IMR-90 (cell line): ENCODE data around the gene SCFD2. TPM values are rescaled to one million over a fixed set of nuclear protein-coding genes. Genes with fewer than 3 reads are reported as not detected.

ENCODE experiments used
- ATAC-seq: fragments of 200-7000 bp; cut with Tn5 transposase; 2 replicates; pipeline ENCODE4 v1.9.1; 2020; ENCODE audit warnings: low read depth, mild to moderate bottlenecking, moderate library complexity
- BruUV-seq: library from RNA; stranded (reverse); fragments of 400-500 nt; replicated peaks from 2 replicates; lab custom pipeline; 2021; lab: Mats Ljungman, UMichigan
- CTCF ChIA-PET: fragments of 300-600 bp; formaldehyde crosslinking; extraction: SDS; loops from one replicate; lab custom pipeline; 2021; ENCODE audit warnings: antibody characterized with exemption; lab: Yijun Ruan, JAX
- POLR2A ChIA-PET: fragments of 300-600 bp; sonication (Branson Sonifier 250); formaldehyde crosslinking; loops from one replicate; lab custom pipeline; 2022; ENCODE audit warnings: antibody characterized with exemption; ENCODE audit not compliant: unreplicated experiment; lab: Charles Lee
- DNase-seq: peaks from one replicate; pipeline ENCODE4 v3.0.0; 2013
- H2AFZ ChIP-seq: replicated peaks from 2 replicates; pipeline ENCODE3; 2013; ENCODE audit warnings: low read length, mild to moderate bottlenecking; ENCODE audit not compliant: poor library complexity
- H2AK5ac ChIP-seq: 2 replicates; pipeline ENCODE4 v1.6.1; 2013; ENCODE audit warnings: low read depth, low read length, inconsistent platforms
- H2AK9ac ChIP-seq: replicated peaks from 2 replicates; pipeline ENCODE3; 2013; ENCODE audit warnings: mild to moderate bottlenecking, low read depth, low read length, moderate library complexity; ENCODE audit not compliant: poor library complexity
- H2BK120ac ChIP-seq: 2 replicates; pipeline ENCODE4 v1.6.1; 2013; ENCODE audit warnings: low read depth, low read length, inconsistent platforms
- H2BK15ac ChIP-seq: 3 replicates; pipeline ENCODE4 v1.6.1; 2013; ENCODE audit warnings: low read depth, low read length, inconsistent platforms
- H2BK20ac ChIP-seq: 2 replicates; pipeline ENCODE4 v1.6.1; 2013; ENCODE audit warnings: low read depth, mild to moderate bottlenecking, inconsistent platforms, low read length, moderate library complexity
- H2BK5ac ChIP-seq: 2 replicates; pipeline ENCODE4 v1.6.1; 2013; ENCODE audit warnings: mild to moderate bottlenecking, low read depth, low read length, inconsistent platforms; ENCODE audit not compliant: poor library complexity, severe bottlenecking
- H3K14ac ChIP-seq: replicated peaks from 2 replicates; pipeline ENCODE4 v1.6.1; 2013; ENCODE audit warnings: low read depth, low read length, inconsistent platforms
- H3K18ac ChIP-seq: 2 replicates; pipeline ENCODE4 v1.6.1; 2013; ENCODE audit warnings: low read depth, low read length, control low read depth
- H3K23ac ChIP-seq: 2 replicates; pipeline ENCODE4 v1.6.1; 2013; ENCODE audit warnings: low read depth, low read length, inconsistent platforms
- H3K27ac ChIP-seq: 2 replicates; pipeline ENCODE4 v1.5.1; 2013; ENCODE audit warnings: mild to moderate bottlenecking, control low read depth, low read length; ENCODE audit not compliant: insufficient read depth
- H3K27me3 ChIP-seq: 2 replicates; pipeline ENCODE4 v1.6.1; 2013; ENCODE audit warnings: low read length; ENCODE audit not compliant: control insufficient read depth, insufficient read depth
- H3K36me3 ChIP-seq: 2 replicates; pipeline ENCODE4 v1.6.1; 2013; ENCODE audit warnings: low read length, mixed read lengths; ENCODE audit not compliant: control insufficient read depth, insufficient read depth
- H3K4ac ChIP-seq: 2 replicates; pipeline ENCODE4 v1.6.1; 2013; ENCODE audit warnings: low read depth, low read length, inconsistent platforms
- H3K4me1 ChIP-seq: 2 replicates; pipeline ENCODE4 v1.6.1; 2013; ENCODE audit warnings: low read length, mixed read lengths; ENCODE audit not compliant: control insufficient read depth, insufficient read depth
- H3K4me2 ChIP-seq: 2 replicates; pipeline ENCODE4 v1.6.1; 2013; ENCODE audit warnings: low read depth, mild to moderate bottlenecking, control low read depth, low read length, moderate library complexity
- H3K4me3 ChIP-seq: 2 replicates; pipeline ENCODE4 v1.5.1; 2013; ENCODE audit warnings: low read depth, mild to moderate bottlenecking, control low read depth, low read length, moderate library complexity; ENCODE audit not compliant: insufficient read depth
- H3K56ac ChIP-seq: 2 replicates; pipeline ENCODE4 v1.6.1; 2013; ENCODE audit warnings: low read length, inconsistent platforms; ENCODE audit not compliant: insufficient read depth; ENCODE audit errors: extremely low read depth
- H3K79me1 ChIP-seq, 2 experiments: 2 replicates each; pipeline ENCODE4 v1.6.1; 2013; ENCODE audit warnings: low read length in 2 of 2, inconsistent platforms in 1 of 2, low read depth in 1 of 2
- H3K9ac ChIP-seq: 2 replicates; pipeline ENCODE4 v1.6.1; 2013; ENCODE audit warnings: low read depth, low read length, control low read depth
- H3K9me1 ChIP-seq: 2 replicates; pipeline ENCODE4 v1.6.1; 2013; ENCODE audit warnings: low read length, inconsistent platforms; ENCODE audit not compliant: insufficient read depth
- H3K9me3 ChIP-seq: 2 replicates; pipeline ENCODE4 v1.6.1; 2013; ENCODE audit warnings: low read length; ENCODE audit not compliant: control insufficient read depth, insufficient read depth
- H4K20me1 ChIP-seq: 2 replicates; pipeline ENCODE4 v1.6.1; 2013; ENCODE audit warnings: low read length, inconsistent platforms; ENCODE audit not compliant: insufficient read depth
- H4K5ac ChIP-seq: 2 replicates; pipeline ENCODE4 v1.6.1; 2013; ENCODE audit warnings: mild to moderate bottlenecking, low read depth, low read length, control low read depth
- H4K8ac ChIP-seq, 2 experiments: 2 replicates each; pipeline ENCODE4 v1.6.1; 2013; ENCODE audit warnings: low read depth in 2 of 2, low read length in 2 of 2, control low read depth in 1 of 2, inconsistent platforms in 1 of 2
- H4K91ac ChIP-seq: 2 replicates; pipeline ENCODE4 v1.6.1; 2013; ENCODE audit warnings: low read depth, low read length, inconsistent platforms; ENCODE audit not compliant: insufficient read depth
- NFE2L2 ChIP-seq: fragments of 150-350 bp; IDR thresholded peaks from 2 replicates; pipeline ENCODE4 v1.6.1; 2016; ENCODE audit warnings: low read depth, mild to moderate bottlenecking, low read length
- dilution Hi-C: fragments of 300-500 bp; cut with HindIII; formaldehyde crosslinking; loops from one replicate; pipeline ENCODE4 v1.14.3; 2018; ENCODE audit warnings: low sequenced_read_pairs; ENCODE audit not compliant: unreplicated experiment
- in situ Hi-C: fragments of 300-500 bp; cut with MboI; formaldehyde crosslinking; loops from 3 replicates; pipeline ENCODE4 v1.14.3; 2019; ENCODE audit warnings: low sequenced_read_pairs, inconsistent platforms, mixed read lengths
- intact Hi-C: fragments of 100-400 bp; cut with micrococcal nuclease; formaldehyde crosslinking; loops from 2 replicates; pipeline ENCODE4 v1.10.0; 2022
- polyA plus RNA-seq, 3 experiments: library from polyadenylated mRNA; depleted of rRNA; stranded (reverse); fragments of >200 nt; gene quantifications; 2 replicates each; pipeline ENCODE4 v1.2.3, GENCODE V29; 2012; ENCODE audit warnings: low replicate concordance in 1 of 3
- total RNA-seq: library from RNA; depleted of rRNA; stranded (reverse); fragments of >200 nt; gene quantifications from 2 replicates; pipeline ENCODE4 v1.2.3, GENCODE V29; 2012

SCFD2 gene
- total and polyA plus RNA-seq, 2 of the 4 experiments (the other 2 are of a cell fraction): 18.9 to 62.4 TPM

GRCh38 chr4:53355930-53356521 is 9.8 kb downstream of the SCFD2 start:
- ATAC-seq (no peak), DNase-seq (no peak)
- Histone ChIP-seq H2AFZ (no peak overlapping the region), H2BK15ac (no peak overlapping the region), H3K9me3 (no peaks in the 10 kb centered on the region), H3K4me3 (no peak overlapping the region), H3K18ac (no peak overlapping the region), H3K4ac (no peak overlapping the region), H4K5ac (no peak overlapping the region), H2AK5ac (no peak overlapping the region), H4K20me1 (no peaks in the 10 kb centered on the region), H3K9me1 (peaks cover 6% of the 10 kb centered on the region), H2BK5ac (no peak overlapping the region), H3K4me2 (no peak overlapping the region), H3K23ac (no peak overlapping the region), H2AK9ac (no peak overlapping the region), H4K91ac (no peak overlapping the region), H3K79me1 (peaks cover 18 to 33% of the 10 kb centered on the region in 2 experiments), H3K27ac (no peak overlapping the region), H3K36me3 (peaks cover 4% of the 10 kb centered on the region), H2BK120ac (no peak overlapping the region), H3K4me1 (no peaks in the 10 kb centered on the region), H3K56ac (no peak overlapping the region), H4K8ac (no peak overlapping the region), H3K14ac (no peak overlapping the region), H2BK20ac (no peak overlapping the region), H3K9ac (no peak overlapping the region), H3K27me3 (no peaks in the 10 kb centered on the region)
- no TSS peak for BruUV-seq
- dilution Hi-C loops (no loop called here), in situ Hi-C loops (no loop called here), intact Hi-C loops (no loop called here)
- no peak for TF ChIP-seq NFE2L2
- ChIA-PET POLR2A (no interaction called here), CTCF (no interaction called here)
